Measurements from ENCODE around the gene DCTN2. TPM values are rescaled to one million over a fixed set of nuclear protein-coding genes. Genes with fewer than 3 reads are reported as not detected.
A peak's percentile ranks its signal among the peaks of the same experiment; 100 is the strongest.

The DCTN2 gene
- total RNA-seq (2021): 121 and 129 TPM in 2 replicates
- percentile 79 among the genes with signal in this experiment for Bru-seq, nascent RNA
- percentile 86 among the genes with signal in this experiment for BruChase-seq, experiment 1, labeled RNA remaining after a 2-hour chase
- BruChase-seq, experiment 2, labeled RNA remaining after a 6-hour chase: percentile 87 among the genes with signal in this experiment
- long read RNA-seq, transcript DCTN2-209 (14 exons, 2,061 nt): major isoform, 128 of 201 reads
- long read RNA-seq, partial matches to known transcripts: 5 of 201 reads
- long read RNA-seq, other reads (novel, unspliced or antisense): 67 of 201 reads

DNA sequence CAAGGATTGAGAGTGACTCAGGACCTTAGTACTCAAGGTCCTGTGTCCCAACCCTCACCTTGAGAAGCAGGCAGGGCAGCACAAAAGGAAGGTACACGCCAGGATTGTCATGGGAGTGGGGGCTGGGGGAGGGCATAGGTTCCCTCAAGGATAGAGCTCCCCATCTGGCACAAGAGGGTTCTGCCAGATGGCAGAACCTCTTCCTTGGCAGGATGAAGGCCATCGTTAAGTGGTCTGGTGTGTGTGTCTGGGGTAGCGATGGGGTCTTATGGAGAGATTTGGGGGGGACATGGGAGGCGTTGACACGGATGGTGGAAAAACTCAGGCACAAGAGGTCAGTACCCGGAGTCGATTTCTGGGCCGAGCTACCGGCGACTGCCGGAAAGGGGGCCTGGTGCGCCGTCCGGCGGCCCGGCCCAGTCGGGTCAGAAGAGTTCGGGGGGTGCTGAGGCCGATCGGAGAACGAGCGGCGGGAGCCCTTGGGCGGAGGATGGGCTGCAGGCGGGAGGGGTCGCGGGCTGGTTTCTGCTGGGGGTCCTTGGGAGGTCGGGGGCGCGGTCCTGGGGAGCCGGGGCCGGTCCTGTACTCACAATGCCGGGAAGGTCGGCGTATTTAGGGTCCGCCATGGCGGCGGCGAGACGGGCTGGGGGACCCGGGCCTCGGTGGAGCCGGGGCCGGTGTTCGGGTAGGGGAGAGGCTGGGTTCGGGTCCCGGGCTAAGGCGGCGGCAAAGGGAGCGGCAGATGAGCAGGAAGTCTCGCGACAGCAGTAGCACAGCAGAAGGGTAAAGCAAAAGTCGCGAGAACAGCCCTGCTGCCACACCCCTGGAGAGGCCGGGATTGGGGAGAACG is at the start of gene DCTN2:
DCTN2 (minus strand) TSS at position 755 of the 850 bp plus-strand sequence; CDS start at position 626, 129 bp downstream.
- H3K4me1 ChIP-seq (ENCODE audit: insufficient read depth, low read length, poor library complexity, severe bottlenecking): peaks cover 13% of the 10 kb centered on the region
- no peaks in the 10 kb centered on the region for H3K27me3 ChIP-seq (replicated peaks; ENCODE audit: insufficient read depth, low read depth, low read length, poor library complexity)
- peak within 1 kb of the TSS; percentile 86 for H3K4me3 ChIP-seq (ENCODE audit: low read depth, low read length, poor library complexity, severe bottlenecking)
- no peaks in the 10 kb centered on the region for H3K9me3 ChIP-seq (ENCODE audit: low read depth, low read length, poor library complexity, severe bottlenecking)
- CTCF ChIA-PET: no interaction called here
- no peak for TF ChIP-seq EZH2 (IDR thresholded peaks at IDR 0.05; ENCODE audit: borderline replicate concordance, low read depth, low read length, poor library complexity, severe bottlenecking)
- TF ChIP-seq, protein P1, sequence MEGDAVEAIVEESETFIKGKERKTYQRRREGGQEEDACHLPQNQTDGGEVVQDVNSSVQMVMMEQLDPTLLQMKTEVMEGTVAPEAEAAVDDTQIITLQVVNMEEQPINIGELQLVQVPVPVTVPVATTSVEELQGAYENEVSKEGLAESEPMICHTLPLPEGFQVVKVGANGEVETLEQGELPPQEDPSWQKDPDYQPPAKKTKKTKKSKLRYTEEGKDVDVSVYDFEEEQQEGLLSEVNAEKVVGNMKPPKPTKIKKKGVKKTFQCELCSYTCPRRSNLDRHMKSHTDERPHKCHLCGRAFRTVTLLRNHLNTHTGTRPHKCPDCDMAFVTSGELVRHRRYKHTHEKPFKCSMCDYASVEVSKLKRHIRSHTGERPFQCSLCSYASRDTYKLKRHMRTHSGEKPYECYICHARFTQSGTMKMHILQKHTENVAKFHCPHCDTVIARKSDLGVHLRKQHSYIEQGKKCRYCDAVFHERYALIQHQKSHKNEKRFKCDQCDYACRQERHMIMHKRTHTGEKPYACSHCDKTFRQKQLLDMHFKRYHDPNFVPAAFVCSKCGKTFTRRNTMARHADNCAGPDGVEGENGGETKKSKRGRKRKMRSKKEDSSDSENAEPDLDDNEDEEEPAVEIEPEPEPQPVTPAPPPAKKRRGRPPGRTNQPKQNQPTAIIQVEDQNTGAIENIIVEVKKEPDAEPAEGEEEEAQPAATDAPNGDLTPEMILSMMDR (conservative IDR thresholded peaks at IDR 0.05; ENCODE audit: low read depth, low read length): no peak
- intact Hi-C loops (cut with micrococcal nuclease; ENCODE audit: unreplicated experiment): no loop called here
- DNase-seq (ENCODE audit: low spot score): peak; percentile 99
- TSS peak; percentile 40 for BruUV-seq (replicated peaks)
- H3K27ac ChIP-seq (ENCODE audit: low read depth, low read length, poor library complexity, severe bottlenecking): peak within 1 kb of the TSS; percentile 85
- H3K36me3 ChIP-seq (ENCODE audit: insufficient read depth, low read length, poor library complexity, severe bottlenecking): no peaks in the 10 kb centered on the region
- POLR2A ChIA-PET (ENCODE audit: low non-redundant PET): interaction anchor here (0.7 to 1.1 kb wide), 2 partner anchors 14 to 89 kb away, joined by 3 to 4 read pairs; no protein-coding TSS in a partner anchor

DNA sequence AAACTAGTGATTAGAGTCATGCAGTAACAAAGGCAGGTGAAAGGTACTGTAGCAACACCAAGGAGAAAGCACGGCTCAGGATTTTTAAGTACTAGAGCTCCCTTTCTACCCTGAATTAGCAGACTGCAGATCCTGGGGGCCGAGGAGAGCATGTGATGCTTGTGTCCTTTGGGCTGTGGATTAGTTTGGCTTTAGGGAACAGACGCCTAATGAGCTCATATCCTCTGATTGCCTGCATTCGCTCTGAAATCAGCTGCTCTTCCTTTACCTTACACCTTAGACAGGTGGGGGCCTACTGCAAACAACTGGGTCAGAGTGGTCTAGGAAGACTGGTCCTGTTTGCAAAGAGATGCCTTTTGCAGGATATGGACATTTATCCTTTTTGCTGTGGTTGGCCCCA is 46.2 kb upstream of the DCTN2 start:
- Histone ChIP-seq H3K27me3 (replicated peaks; ENCODE audit: insufficient read depth, low read depth, low read length, poor library complexity) (no peaks in the 10 kb centered on the region), H3K27ac (ENCODE audit: low read depth, low read length, poor library complexity, severe bottlenecking) (no peak overlapping the region), H3K36me3 (ENCODE audit: insufficient read depth, low read length, poor library complexity, severe bottlenecking) (no peaks in the 10 kb centered on the region), H3K4me3 (ENCODE audit: low read depth, low read length, poor library complexity, severe bottlenecking) (no peak overlapping the region), H3K4me1 (ENCODE audit: insufficient read depth, low read length, poor library complexity, severe bottlenecking) (peaks cover 7% of the 10 kb centered on the region), H3K9me3 (ENCODE audit: low read depth, low read length, poor library complexity, severe bottlenecking) (no peaks in the 10 kb centered on the region)
- DNase-seq (ENCODE audit: low spot score): no peak
- TF ChIP-seq EZH2 (IDR thresholded peaks at IDR 0.05; ENCODE audit: borderline replicate concordance, low read depth, low read length, poor library complexity, severe bottlenecking): no peak
- TF ChIP-seq, protein P1 (conservative IDR thresholded peaks at IDR 0.05; ENCODE audit: low read depth, low read length): no peak
- intact Hi-C loops (cut with micrococcal nuclease; ENCODE audit: unreplicated experiment): no loop called here
- POLR2A ChIA-PET (ENCODE audit: low non-redundant PET): no interaction called here
- CTCF ChIA-PET: interaction anchor here (0.6 to 2.6 kb wide), 2 partner anchors 10 to 465 kb away, joined by 4 to 13 read pairs; no protein-coding TSS in a partner anchor
- no TSS peak for BruUV-seq (replicated peaks)

DNA sequence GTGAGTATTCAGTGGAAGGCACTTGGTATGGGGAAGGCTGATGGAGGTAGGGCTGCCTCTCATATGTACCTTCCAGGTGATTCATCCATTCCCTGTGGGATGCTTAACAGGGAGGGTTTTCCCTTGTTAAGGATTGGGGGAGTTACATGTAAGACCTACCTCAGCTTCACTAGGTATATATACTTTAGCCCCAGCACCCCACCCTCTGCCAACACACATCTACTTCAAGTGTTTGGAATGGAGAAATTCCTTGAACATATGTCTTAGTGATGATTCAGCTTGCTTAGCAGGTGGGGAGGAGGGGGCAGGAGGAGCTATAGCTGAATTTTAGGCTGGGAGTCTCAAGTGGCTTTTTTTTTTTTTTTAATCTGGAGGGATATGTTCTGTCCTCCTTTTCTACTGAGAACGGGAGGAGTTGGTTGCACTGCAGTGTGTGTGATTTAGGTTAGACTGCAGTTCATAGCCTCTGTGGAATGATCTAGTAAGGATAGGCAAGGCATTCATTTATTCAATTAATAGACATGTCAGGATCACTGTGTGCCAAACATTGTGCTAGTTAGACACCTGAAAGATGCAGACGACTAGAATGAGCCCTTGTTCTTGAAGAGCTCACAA is 45.7 kb upstream of the DCTN2 start:
- TF ChIP-seq, protein P1 (conservative IDR thresholded peaks at IDR 0.05; ENCODE audit: low read depth, low read length): no peak
- no peak for TF ChIP-seq EZH2 (IDR thresholded peaks at IDR 0.05; ENCODE audit: borderline replicate concordance, low read depth, low read length, poor library complexity, severe bottlenecking)
- no peak overlapping the region for H3K4me3 ChIP-seq (ENCODE audit: low read depth, low read length, poor library complexity, severe bottlenecking)
- H3K9me3 ChIP-seq (ENCODE audit: low read depth, low read length, poor library complexity, severe bottlenecking): no peaks in the 10 kb centered on the region
- H3K27me3 ChIP-seq (replicated peaks; ENCODE audit: insufficient read depth, low read depth, low read length, poor library complexity): no peaks in the 10 kb centered on the region
- no TSS peak for BruUV-seq (replicated peaks)
- H3K4me1 ChIP-seq (ENCODE audit: insufficient read depth, low read length, poor library complexity, severe bottlenecking): peaks cover 7% of the 10 kb centered on the region
- CTCF ChIA-PET: interaction anchor here (0.6 to 2.6 kb wide), 2 partner anchors 9 to 465 kb away, joined by 4 to 13 read pairs; no protein-coding TSS in a partner anchor
- DNase-seq (ENCODE audit: low spot score): no peak
- no peaks in the 10 kb centered on the region for H3K36me3 ChIP-seq (ENCODE audit: insufficient read depth, low read length, poor library complexity, severe bottlenecking)
- intact Hi-C loops (cut with micrococcal nuclease; ENCODE audit: unreplicated experiment): no loop called here
- no peak overlapping the region for H3K27ac ChIP-seq (ENCODE audit: low read depth, low read length, poor library complexity, severe bottlenecking)
- POLR2A ChIA-PET (ENCODE audit: low non-redundant PET): no interaction called here

All from A673 (cell line).